NB4 (cell line): ENCODE measurements around the gene ACBD6.

Source experiments
- DNase-seq: peaks from one replicate; pipeline ENCODE4 v3.0.0; 2010; ENCODE audit warnings: low read depth
- H3K4me3 ChIP-seq: one replicate; pipeline ENCODE4 v1.5.1; 2011; ENCODE audit warnings: mild to moderate bottlenecking, low read depth, low read length, moderate library complexity
- MYC ChIP-seq: IDR thresholded peaks from 2 replicates; pipeline ENCODE4 v1.6.1; 2011; ENCODE audit warnings: low read depth, low read length
- POLR2A ChIP-seq: IDR thresholded peaks from 2 replicates; pipeline ENCODE4 v1.6.1; 2011; ENCODE audit warnings: mild to moderate bottlenecking; ENCODE audit not compliant: insufficient read length; ENCODE audit errors: extremely low read depth
- TF ChIP-seq, protein P1 (sequence below): IDR thresholded peaks from one replicate; pipeline ENCODE4 v1.5.1; 2012; ENCODE audit warnings: low read depth, low read length
- TF ChIP-seq, protein P2 (sequence below): IDR thresholded peaks from 2 replicates; pipeline ENCODE4 v1.6.1; 2011; ENCODE audit warnings: low read depth, low read length

The ACBD6 gene

DNA sequence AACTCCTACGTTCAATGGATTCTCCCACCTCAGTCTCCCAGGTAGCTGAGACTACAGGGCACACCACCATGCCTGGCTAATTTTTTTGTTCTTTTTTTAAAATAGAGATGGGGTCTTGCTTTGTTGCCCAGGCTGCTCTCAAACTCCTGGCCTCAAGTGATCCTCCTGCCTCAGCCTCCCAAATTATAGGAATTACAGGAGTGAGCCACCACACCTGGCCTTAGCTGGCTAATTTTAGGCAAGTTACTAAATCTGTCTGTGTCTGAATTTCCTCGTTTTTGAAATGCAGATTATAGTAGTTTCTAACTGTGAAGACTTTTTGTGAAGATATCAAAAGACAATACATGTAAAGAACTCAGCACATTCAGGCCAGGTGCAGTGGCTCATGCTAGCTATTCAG is 13.7 kb downstream of the ACBD6 start:
- no peak for DNase-seq
- no peak overlapping the region for H3K4me3 ChIP-seq
- TF ChIP-seq, protein P1, sequence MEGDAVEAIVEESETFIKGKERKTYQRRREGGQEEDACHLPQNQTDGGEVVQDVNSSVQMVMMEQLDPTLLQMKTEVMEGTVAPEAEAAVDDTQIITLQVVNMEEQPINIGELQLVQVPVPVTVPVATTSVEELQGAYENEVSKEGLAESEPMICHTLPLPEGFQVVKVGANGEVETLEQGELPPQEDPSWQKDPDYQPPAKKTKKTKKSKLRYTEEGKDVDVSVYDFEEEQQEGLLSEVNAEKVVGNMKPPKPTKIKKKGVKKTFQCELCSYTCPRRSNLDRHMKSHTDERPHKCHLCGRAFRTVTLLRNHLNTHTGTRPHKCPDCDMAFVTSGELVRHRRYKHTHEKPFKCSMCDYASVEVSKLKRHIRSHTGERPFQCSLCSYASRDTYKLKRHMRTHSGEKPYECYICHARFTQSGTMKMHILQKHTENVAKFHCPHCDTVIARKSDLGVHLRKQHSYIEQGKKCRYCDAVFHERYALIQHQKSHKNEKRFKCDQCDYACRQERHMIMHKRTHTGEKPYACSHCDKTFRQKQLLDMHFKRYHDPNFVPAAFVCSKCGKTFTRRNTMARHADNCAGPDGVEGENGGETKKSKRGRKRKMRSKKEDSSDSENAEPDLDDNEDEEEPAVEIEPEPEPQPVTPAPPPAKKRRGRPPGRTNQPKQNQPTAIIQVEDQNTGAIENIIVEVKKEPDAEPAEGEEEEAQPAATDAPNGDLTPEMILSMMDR: no peak
- TF ChIP-seq MYC (no peak), POLR2A (no peak)
- TF ChIP-seq, protein P2, sequence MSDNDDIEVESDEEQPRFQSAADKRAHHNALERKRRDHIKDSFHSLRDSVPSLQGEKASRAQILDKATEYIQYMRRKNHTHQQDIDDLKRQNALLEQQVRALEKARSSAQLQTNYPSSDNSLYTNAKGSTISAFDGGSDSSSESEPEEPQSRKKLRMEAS: no peak

DNA sequence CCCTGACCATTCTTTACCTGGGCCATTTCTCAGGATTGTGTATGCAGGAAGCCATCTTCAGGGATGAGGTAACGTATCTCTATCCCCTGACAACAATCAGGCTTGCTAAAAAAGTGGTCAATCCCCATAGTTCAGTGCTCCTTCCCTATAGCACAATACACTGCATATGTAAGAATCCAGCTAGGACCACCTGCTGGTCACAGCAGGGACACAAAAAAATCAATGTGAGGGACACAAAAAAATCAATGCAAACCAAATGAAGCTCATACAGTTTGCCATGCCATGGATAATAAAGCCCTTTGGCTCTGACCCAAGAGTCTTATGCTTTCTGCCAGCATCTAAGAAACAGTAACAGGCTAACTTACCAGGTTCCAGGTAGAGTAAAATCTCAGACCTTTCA is 16.3 kb downstream of the ACBD6 start:
- no peak overlapping the region for H3K4me3 ChIP-seq
- TF ChIP-seq, protein P2: no peak
- TF ChIP-seq, protein P1: no peak
- TF ChIP-seq POLR2A: no peak
- no peak for TF ChIP-seq MYC
- no peak for DNase-seq

DNA sequence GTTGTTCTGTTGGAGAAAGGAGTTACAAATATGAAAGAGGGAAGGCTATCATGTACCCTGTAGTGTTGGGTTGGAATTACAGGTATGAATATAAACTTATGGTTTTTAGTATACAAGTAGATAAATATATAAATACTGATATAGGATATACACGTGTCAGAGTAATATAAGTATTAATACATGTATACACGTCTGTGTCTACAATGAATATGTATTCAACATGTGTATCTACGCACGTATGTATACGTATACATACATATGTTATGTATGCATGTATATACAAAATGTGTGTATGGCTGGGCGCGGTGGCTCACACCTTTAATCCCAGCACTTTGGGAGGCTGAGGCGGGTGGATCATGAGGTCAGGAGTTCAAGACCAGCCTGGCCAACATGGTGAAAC is 17.9 kb downstream of the ACBD6 start:
- TF ChIP-seq POLR2A (no peak), MYC (no peak)
- TF ChIP-seq, protein P2: no peak
- TF ChIP-seq, protein P1: no peak
- H3K4me3 ChIP-seq: no peak overlapping the region
- DNase-seq: no peak

DNA sequence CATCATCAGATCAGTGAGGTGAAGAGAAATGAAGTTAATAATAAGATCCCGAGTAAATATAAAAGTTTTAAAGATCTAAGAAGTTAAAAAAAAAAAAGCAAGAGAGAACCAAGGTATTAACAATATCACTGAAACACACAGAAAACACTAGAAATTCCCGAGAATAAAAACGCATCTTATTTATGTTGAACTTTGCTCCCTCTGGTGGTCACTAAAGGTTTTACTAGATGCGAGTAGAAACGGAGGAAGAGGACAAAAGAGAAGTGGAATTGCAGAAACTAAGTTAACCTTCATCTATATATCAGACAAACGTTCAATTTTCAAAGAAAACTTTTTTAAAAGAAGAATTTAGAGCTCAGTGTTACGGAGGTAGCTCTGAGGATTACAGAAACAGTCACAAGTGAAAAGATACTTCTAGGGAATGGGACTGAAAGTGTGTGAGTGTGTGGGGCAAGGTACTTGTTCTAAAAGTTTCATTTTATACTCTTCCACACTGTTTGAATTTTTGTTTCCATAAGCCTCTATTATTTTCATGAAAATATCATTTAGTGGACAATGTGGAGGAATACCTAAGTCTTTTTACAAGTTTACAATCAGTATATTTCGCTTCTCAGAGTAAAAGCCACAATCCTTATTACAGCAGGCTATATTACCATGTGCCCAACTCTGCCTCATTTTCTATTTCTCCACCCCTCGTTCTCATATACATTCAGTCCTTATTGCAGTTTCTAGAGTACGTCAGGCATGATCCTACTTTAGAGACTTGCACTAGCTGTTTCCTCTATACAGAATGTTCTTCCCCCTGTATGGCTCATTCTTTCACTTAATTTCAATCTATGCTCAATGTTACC is 19.7 kb downstream of the ACBD6 start:
- DNase-seq: peak; percentile 68
- no peak overlapping the region for H3K4me3 ChIP-seq
- TF ChIP-seq, protein P2: peak; percentile 23; the same call in 1 of the 2 replicates
- TF ChIP-seq MYC (peak; percentile 31; the same call in 1 of the 2 replicates), POLR2A (no peak)
- TF ChIP-seq, protein P1: peak; percentile 49

DNA sequence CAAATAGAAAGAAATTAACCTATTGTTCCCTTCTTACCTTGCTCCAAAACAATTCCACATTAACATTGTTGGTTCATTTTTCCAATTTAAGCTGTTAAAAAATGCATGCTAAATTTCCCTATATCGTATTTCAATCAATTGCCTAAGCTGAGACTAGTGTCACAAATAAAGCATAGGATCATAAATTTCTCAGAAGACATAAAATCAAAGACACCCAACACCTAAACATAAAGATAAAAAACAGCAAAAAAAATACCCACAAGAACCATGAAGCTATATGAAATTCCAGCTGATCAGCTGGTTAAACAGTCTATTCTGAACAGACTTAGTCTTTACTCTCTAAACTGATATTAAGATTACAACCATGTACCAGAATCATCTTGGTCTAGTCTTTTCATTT is 32.3 kb downstream of the ACBD6 start:
- no peak overlapping the region for H3K4me3 ChIP-seq
- DNase-seq: no peak
- TF ChIP-seq MYC (no peak), POLR2A (no peak)
- TF ChIP-seq, protein P1: no peak
- TF ChIP-seq, protein P2: no peak
